HFFc6 (cell line): ENCODE measurements around the gene LRFN5. TPM values are rescaled to one million over a fixed set of nuclear protein-coding genes. Genes with fewer than 3 reads are reported as not detected.
"Not testable (repeated sequence)": the region's sequence is repeated elsewhere in the genome, so short reads cannot be mapped to it uniquely, and the experiment has no call there.

Experiments used
- DNase-seq: peaks from one replicate; pipeline ENCODE4 v3.0.0-alpha.2; 2018
- H3K27ac Mint-ChIP-seq: 2 replicates; pipeline ENCODE4 v1.8.0; 2020; ENCODE audit warnings: mild to moderate bottlenecking, mixed read lengths
- H3K27me3 Mint-ChIP-seq: 2 replicates; pipeline ENCODE4 v1.8.0; 2021; ENCODE audit warnings: mild to moderate bottlenecking, moderate library complexity, mixed read lengths; ENCODE audit not compliant: insufficient read depth
- H3K36me3 Mint-ChIP-seq: 2 replicates; pipeline ENCODE4 v1.8.0; 2021; ENCODE audit warnings: low read depth, mixed read lengths
- H3K4me1 Mint-ChIP-seq: 2 replicates; pipeline ENCODE4 v1.8.0; 2020; ENCODE audit warnings: low read depth, mixed read lengths
- H3K4me3 Mint-ChIP-seq: 2 replicates; pipeline ENCODE4 v1.8.0; 2020; ENCODE audit warnings: mild to moderate bottlenecking, moderate library complexity, mixed read lengths
- H3K9me3 Mint-ChIP-seq: 2 replicates; pipeline ENCODE4 v1.8.0; 2020; ENCODE audit warnings: mild to moderate bottlenecking, mixed read lengths
- total RNA-seq, 6 experiments: library from RNA; stranded (reverse); fragmentation: NEBNext Ultra II Directional; extraction: Animal tissue kit (Norgen Biotek cat#: 25700); gene quantifications; 2 replicates in 1 of 6; 3 replicates in 5 of 6; pipeline ENCODE4 v1.2.3, GENCODE V29; 2021
- TF ChIP-seq, protein P1 (sequence below): fragments of 200-600 bp; sonication (generic); IDR thresholded peaks from 2 replicates; pipeline ENCODE4 v1.5.0; 2021; ENCODE audit warnings: antibody characterized with exemption, mild to moderate bottlenecking

The LRFN5 gene
- total RNA-seq, 6 experiments from 2014 or later = not detected

- Mint-ChIP-seq H3K27me3 (no peaks in the 10 kb centered on the region), H3K9me3 (peaks cover 27% of the 10 kb centered on the region), H3K4me1 (no peaks in the 10 kb centered on the region), H3K36me3 (no peaks in the 10 kb centered on the region), H3K4me3 (no peak overlapping the region), H3K27ac (no peak overlapping the region)
- DNase-seq = no peak
- TF ChIP-seq, protein P1, sequence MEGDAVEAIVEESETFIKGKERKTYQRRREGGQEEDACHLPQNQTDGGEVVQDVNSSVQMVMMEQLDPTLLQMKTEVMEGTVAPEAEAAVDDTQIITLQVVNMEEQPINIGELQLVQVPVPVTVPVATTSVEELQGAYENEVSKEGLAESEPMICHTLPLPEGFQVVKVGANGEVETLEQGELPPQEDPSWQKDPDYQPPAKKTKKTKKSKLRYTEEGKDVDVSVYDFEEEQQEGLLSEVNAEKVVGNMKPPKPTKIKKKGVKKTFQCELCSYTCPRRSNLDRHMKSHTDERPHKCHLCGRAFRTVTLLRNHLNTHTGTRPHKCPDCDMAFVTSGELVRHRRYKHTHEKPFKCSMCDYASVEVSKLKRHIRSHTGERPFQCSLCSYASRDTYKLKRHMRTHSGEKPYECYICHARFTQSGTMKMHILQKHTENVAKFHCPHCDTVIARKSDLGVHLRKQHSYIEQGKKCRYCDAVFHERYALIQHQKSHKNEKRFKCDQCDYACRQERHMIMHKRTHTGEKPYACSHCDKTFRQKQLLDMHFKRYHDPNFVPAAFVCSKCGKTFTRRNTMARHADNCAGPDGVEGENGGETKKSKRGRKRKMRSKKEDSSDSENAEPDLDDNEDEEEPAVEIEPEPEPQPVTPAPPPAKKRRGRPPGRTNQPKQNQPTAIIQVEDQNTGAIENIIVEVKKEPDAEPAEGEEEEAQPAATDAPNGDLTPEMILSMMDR = no peak
Observed at GRCh38 chr14:41663473-41663850, 56.8 kb downstream of the LRFN5 start.

- TF ChIP-seq, protein P1 = no peak
- H3K4me3 Mint-ChIP-seq = no peak overlapping the region
- H3K4me1 Mint-ChIP-seq = no peaks in the 10 kb centered on the region
- H3K27me3 Mint-ChIP-seq = no peaks in the 10 kb centered on the region
- no peaks in the 10 kb centered on the region for H3K36me3 Mint-ChIP-seq
- H3K27ac Mint-ChIP-seq = no peak overlapping the region
- H3K9me3 Mint-ChIP-seq = peaks cover 18% of the 10 kb centered on the region
- no peak for DNase-seq
Observed at GRCh38 chr14:41666301-41666700, 59.6 kb downstream of the LRFN5 start.

- no peak for DNase-seq
- Mint-ChIP-seq H3K27ac (no peak overlapping the region), H3K4me1 (no peaks in the 10 kb centered on the region), H3K4me3 (no peak overlapping the region), H3K36me3 (no peaks in the 10 kb centered on the region), H3K27me3 (no peaks in the 10 kb centered on the region), H3K9me3 (peaks cover 7% of the 10 kb centered on the region; the same call in 1 of the 2 replicates)
- TF ChIP-seq, protein P1 = no peak
Observed at GRCh38 chr14:41668356-41668755, 61.7 kb downstream of the LRFN5 start.

DNA sequence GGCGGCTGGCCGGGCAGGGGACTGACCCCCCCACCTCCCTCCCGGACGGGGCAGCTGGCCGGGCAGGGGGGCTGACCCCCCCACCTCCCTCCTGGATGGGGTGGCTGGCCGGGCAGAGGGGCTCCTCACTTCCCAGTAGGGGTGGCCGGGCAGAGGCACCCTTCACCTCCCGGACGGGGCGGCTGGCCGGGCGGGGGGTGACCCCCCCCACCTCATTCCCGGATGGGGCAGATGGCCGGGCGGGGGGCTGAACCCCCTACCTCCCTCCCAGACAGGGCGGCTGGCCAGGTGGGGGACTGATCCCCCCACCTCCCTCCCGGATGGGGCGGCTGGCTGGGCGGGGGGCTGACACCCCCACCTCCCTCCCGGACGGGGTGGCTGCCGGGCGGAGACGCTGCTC lies 66.9 kb downstream of the LRFN5 start:
- not testable (repeated sequence) for DNase-seq, H3K36me3 Mint-ChIP-seq, H3K4me3 Mint-ChIP-seq, H3K4me1 Mint-ChIP-seq, H3K27me3 Mint-ChIP-seq, H3K27ac Mint-ChIP-seq
- peaks cover 21% of the 10 kb centered on the region for H3K9me3 Mint-ChIP-seq

GRCh38 chr14:41674511-41674971 lies 67.9 kb downstream of the LRFN5 start:
- not testable (repeated sequence) for H3K36me3 Mint-ChIP-seq

GRCh38 chr14:41699486-41699885 lies 92.8 kb downstream of the LRFN5 start:
- Mint-ChIP-seq H3K36me3 (no peaks in the 10 kb centered on the region), H3K4me3 (no peak overlapping the region), H3K27ac (no peak overlapping the region), H3K4me1 (no peaks in the 10 kb centered on the region), H3K27me3 (no peaks in the 10 kb centered on the region), H3K9me3 (peaks cover 26% of the 10 kb centered on the region)
- TF ChIP-seq, protein P1 = no peak
- no peak for DNase-seq

More at GRCh38 chr14:41674511-41674971, 67.9 kb downstream of the LRFN5 start:
- not testable (repeated sequence) for H3K27me3 Mint-ChIP-seq, H3K4me1 Mint-ChIP-seq, H3K27ac Mint-ChIP-seq, H3K4me3 Mint-ChIP-seq, DNase-seq
- H3K9me3 Mint-ChIP-seq = peaks cover 30% of the 10 kb centered on the region
